ENCODE results near the gene TSPYL4. TPM values are rescaled to one million over a fixed set of nuclear protein-coding genes. Genes with fewer than 3 reads are reported as not detected.

TSPYL4 gene
- total RNA-seq, 1 donor from 2014 or later: 8.8 TPM

DNA sequence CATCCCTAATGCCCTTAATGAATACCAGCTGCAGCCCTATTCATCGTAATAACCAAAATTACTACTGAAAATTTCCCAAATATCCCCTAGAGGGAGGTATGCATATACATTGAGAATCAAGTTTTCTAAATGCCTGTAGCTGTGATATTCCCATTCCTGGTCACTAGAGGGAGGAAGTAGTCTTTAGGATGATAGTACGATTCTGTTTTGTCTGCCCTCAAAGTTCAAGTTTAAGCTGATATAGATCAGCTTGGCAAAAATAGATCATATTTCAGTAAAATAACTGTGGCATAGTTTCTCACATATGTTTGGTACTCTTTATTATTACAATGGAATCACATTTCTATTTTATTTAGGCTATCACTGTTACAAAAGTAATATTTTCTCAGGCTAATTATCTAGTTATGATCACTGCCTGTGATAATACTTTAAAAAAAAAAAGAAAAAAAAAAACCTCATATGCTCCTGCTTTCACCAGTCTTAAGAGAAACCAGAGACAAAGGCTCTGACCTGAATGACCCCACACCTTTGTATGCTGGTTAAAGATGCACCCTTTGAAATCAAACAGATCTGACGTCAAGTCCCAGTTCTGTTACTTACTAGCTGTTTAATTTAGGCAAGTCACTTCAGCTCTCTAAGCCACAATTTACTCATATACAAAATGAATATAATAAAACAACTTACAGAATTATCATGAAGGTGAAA lies 14.9 kb upstream of the TSPYL4 start:
- peaks cover 3 to 9% of the 10 kb centered on the region in 2 donors for H3K36me3 ChIP-seq
- H3K9me3 ChIP-seq: no peaks in the 10 kb centered on the region
- DNase-seq (ENCODE audit: low spot score in 2 of 2): no peak
- no peak overlapping the region for H3K4me3 ChIP-seq
- H3K4me1 ChIP-seq: no peaks in the 10 kb centered on the region
- H3K27ac ChIP-seq: no peak overlapping the region
- TF ChIP-seq, protein P1, sequence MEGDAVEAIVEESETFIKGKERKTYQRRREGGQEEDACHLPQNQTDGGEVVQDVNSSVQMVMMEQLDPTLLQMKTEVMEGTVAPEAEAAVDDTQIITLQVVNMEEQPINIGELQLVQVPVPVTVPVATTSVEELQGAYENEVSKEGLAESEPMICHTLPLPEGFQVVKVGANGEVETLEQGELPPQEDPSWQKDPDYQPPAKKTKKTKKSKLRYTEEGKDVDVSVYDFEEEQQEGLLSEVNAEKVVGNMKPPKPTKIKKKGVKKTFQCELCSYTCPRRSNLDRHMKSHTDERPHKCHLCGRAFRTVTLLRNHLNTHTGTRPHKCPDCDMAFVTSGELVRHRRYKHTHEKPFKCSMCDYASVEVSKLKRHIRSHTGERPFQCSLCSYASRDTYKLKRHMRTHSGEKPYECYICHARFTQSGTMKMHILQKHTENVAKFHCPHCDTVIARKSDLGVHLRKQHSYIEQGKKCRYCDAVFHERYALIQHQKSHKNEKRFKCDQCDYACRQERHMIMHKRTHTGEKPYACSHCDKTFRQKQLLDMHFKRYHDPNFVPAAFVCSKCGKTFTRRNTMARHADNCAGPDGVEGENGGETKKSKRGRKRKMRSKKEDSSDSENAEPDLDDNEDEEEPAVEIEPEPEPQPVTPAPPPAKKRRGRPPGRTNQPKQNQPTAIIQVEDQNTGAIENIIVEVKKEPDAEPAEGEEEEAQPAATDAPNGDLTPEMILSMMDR (IDR thresholded peaks at IDR 0.05): peak; percentile 69 to 71 (median 70)
- intact Hi-C loops (cut with DNase I): loop anchor here (1.0 kb wide), 1 partner anchor 293 kb away; no protein-coding TSS in a partner anchor
- no peaks in the 10 kb centered on the region for H3K27me3 ChIP-seq

- Histone ChIP-seq H3K9me3 (no peaks in the 10 kb centered on the region), H3K36me3 (peaks cover 3% of the 10 kb centered on the region in 2 donors), H3K4me1 (no peaks in the 10 kb centered on the region), H3K4me3 (no peak overlapping the region), H3K27ac (no peak overlapping the region), H3K27me3 (no peaks in the 10 kb centered on the region)
- intact Hi-C loops (cut with DNase I): loop anchor here (1.0 kb wide), 1 partner anchor 293 kb away; no protein-coding TSS in a partner anchor
- TF ChIP-seq, protein P1 (IDR thresholded peaks at IDR 0.05): no peak
- DNase-seq (ENCODE audit: low spot score in 2 of 2): no peak
Observed at GRCh38 chr6:116267836-116268588, 14.1 kb upstream of the TSPYL4 start.

DNA sequence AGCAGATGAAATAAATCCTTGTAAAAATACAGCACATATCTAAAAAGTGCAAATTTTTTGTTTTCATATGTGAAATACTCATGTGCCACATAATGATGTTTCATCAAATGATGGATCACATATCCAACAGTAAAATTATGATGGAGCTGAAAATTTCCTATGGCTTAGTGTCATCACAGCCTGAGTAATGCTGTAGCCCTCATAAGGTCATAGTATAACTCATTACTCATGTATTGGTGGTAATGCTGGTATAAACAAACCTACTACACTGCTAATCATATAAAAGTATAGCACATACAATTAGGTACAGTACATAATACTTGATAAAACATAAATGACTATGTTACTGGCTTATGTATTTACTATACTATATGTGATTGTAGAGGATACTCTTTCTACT lies 12.9 kb upstream of the TSPYL4 start:
- no peaks in the 10 kb centered on the region for H3K9me3 ChIP-seq
- no peak overlapping the region for H3K27ac ChIP-seq
- intact Hi-C loops (cut with DNase I): no loop called here
- TF ChIP-seq, protein P1 (IDR thresholded peaks at IDR 0.05): no peak
- no peaks in the 10 kb centered on the region for H3K27me3 ChIP-seq
- H3K4me3 ChIP-seq: no peak overlapping the region
- H3K36me3 ChIP-seq: no peaks in the 10 kb centered on the region
- DNase-seq (ENCODE audit: low spot score in 2 of 2): no peak
- no peaks in the 10 kb centered on the region for H3K4me1 ChIP-seq

GRCh38 chr6:116265041-116265829 lies 11.4 kb upstream of the TSPYL4 start:
- TF ChIP-seq, protein P1 (IDR thresholded peaks at IDR 0.05): no peak
- no peak overlapping the region for H3K4me3 ChIP-seq
- H3K4me1 ChIP-seq: no peaks in the 10 kb centered on the region
- intact Hi-C loops (cut with DNase I): no loop called here
- no peaks in the 10 kb centered on the region for H3K27me3 ChIP-seq
- no peaks in the 10 kb centered on the region for H3K36me3 ChIP-seq
- no peaks in the 10 kb centered on the region for H3K9me3 ChIP-seq
- no peak overlapping the region for H3K27ac ChIP-seq
- DNase-seq (ENCODE audit: low spot score in 2 of 2): no peak

DNA sequence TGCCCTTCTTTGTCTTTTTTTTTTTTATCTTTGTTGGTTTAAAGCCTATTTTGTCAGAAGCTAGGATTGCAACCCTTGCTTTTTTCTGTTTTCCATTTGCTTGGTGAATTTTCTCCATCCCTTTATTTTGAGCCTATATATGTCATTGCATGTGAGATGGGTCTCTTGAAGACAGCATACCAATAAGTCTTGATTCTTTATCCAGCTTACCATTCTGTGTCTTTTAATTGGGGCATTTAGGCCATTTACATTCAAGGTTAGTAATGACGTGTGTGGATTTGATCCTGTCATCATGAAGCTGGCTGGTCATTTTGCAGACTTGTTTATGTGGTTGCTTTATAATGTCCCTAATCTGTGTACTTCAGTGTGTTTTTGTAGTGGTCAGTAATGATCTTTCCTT lies 9.5 kb upstream of the TSPYL4 start:
- TF ChIP-seq, protein P1 (IDR thresholded peaks at IDR 0.05): no peak
- H3K9me3 ChIP-seq: no peaks in the 10 kb centered on the region
- H3K4me1 ChIP-seq: no peaks in the 10 kb centered on the region
- intact Hi-C loops (cut with DNase I): no loop called here
- no peak overlapping the region for H3K27ac ChIP-seq
- no peak overlapping the region for H3K4me3 ChIP-seq
- H3K27me3 ChIP-seq: no peaks in the 10 kb centered on the region
- H3K36me3 ChIP-seq: peaks cover 0 to 3% of the 10 kb centered on the region in 2 donors
- no peak for DNase-seq (ENCODE audit: low spot score in 2 of 2)
